HepG2 (cell line): Measurements from ENCODE around the gene EP300. TPM values are rescaled to one million over a fixed set of nuclear protein-coding genes. Genes with fewer than 3 reads are reported as not detected.
A peak's percentile ranks its signal among the peaks of the same experiment; 100 is the strongest.

Source experiments
- GATAD1 ChIP-seq: IDR thresholded peaks from 2 replicates; pipeline ENCODE4 v1.6.1; 2016; ENCODE audit warnings: missing genetic modification reagents, missing compliant biosample characterization
- HMGXB3 ChIP-seq: sonication (generic); formaldehyde crosslinking; IDR thresholded peaks from 2 replicates; pipeline ENCODE4 v1.4.0; 2020; ENCODE audit warnings: missing genetic modification reagents, borderline replicate concordance
- HOXA9 ChIP-seq: sonication (generic); formaldehyde crosslinking; IDR thresholded peaks from 2 replicates; pipeline ENCODE4 v1.8.1; 2022; ENCODE audit warnings: missing genetic modification reagents, mild to moderate bottlenecking, moderate library complexity, borderline replicate concordance
- KDM4B ChIP-seq: sonication (generic); formaldehyde crosslinking; IDR thresholded peaks from 2 replicates; pipeline ENCODE4 v1.4.0; 2020; ENCODE audit warnings: missing genetic modification reagents
- MAX ChIP-seq: IDR thresholded peaks from 2 replicates; pipeline ENCODE4 v1.6.1; 2012; ENCODE audit warnings: inconsistent platforms
- NFKBIZ ChIP-seq: IDR thresholded peaks from 2 replicates; pipeline ENCODE4 v1.6.1; 2018; ENCODE audit warnings: missing genetic modification reagents, missing compliant biosample characterization
- SIN3A ChIP-seq: IDR thresholded peaks from 2 replicates; pipeline ENCODE4 v1.6.1; 2011; ENCODE audit warnings: low read depth, mild to moderate bottlenecking, control low read depth, low read length, borderline replicate concordance
- ZFP36 ChIP-seq: fragments of 150-350 bp; IDR thresholded peaks from 2 replicates; pipeline ENCODE4 v1.6.1; 2018; ENCODE audit warnings: borderline replicate concordance, low read length, low read depth; ENCODE audit not compliant: partially characterized antibody
- ZFP62 ChIP-seq: sonication (generic); formaldehyde crosslinking; IDR thresholded peaks from 2 replicates; pipeline ENCODE4 v1.4.0; 2020; ENCODE audit warnings: missing genetic modification reagents
- ZHX1 ChIP-seq: sonication (generic); formaldehyde crosslinking; IDR thresholded peaks from 2 replicates; pipeline ENCODE4 v1.8.1; 2022; ENCODE audit warnings: low read depth, mild to moderate bottlenecking, missing genetic modification reagents
- ZNF614 ChIP-seq: IDR thresholded peaks from 2 replicates; pipeline ENCODE4 v1.6.1; 2018; ENCODE audit warnings: missing biosample characterization, missing genetic modification reagents, inconsistent platforms, borderline replicate concordance
- polyA plus RNA-seq, 8 experiments: library from polyadenylated mRNA; depleted of rRNA in 3 of 8; stranded (reverse) in 7 of 8; unstranded in 1 of 8; fragments of >200 nt; fragmentation: Illumina TruSeq in 4 of 8; extraction: Trizol in 4 of 8; gene quantifications; 2 replicates each; pipeline versions ENCODE4 v1.2.1 to v1.2.3, GENCODE V29; 2011 to 2016; ENCODE audit warnings: low read depth in 4 of 8, missing spikeins in 1 of 8, mixed read lengths in 1 of 8; ENCODE audit not compliant: insufficient read depth in 1 of 8
- total RNA-seq, 5 experiments: library from RNA; depleted of rRNA; stranded (reverse); fragments of >200 nt; fragmentation: Illumina TruSeq; extraction: Trizol; gene quantifications; 2 replicates each; pipeline ENCODE4 v1.2.3, GENCODE V29; 2016; ENCODE audit warnings: low read depth in 1 of 5

EP300 gene
- total and polyA plus RNA-seq, 2 of the 13 experiments (the other 11 are each of a cell fraction or from before 2014, with no cell fraction given): 13.6 to 14.9 TPM

GRCh38 chr22:41204992-41205900 lies 112.9 kb downstream of the EP300 start, which contains the start of gene L3MBTL2 (continued):
- TF ChIP-seq ZFP62 (CRISPR knock-in tag): no peak
- TF ChIP-seq KDM4B (CRISPR knock-in tag): no peak
- TF ChIP-seq HMGXB3 (CRISPR knock-in tag): peak; percentile 95
- no peak for TF ChIP-seq HOXA9 (CRISPR knock-in tag)
- TF ChIP-seq SIN3A: peak; percentile 80; the same call in 1 of the 2 replicates
- TF ChIP-seq ZNF614 (CRISPR knock-in tag): peak; percentile 52; the same call in 1 of the 2 replicates
- peak; percentile 76 for TF ChIP-seq MAX
- TF ChIP-seq ZHX1 (CRISPR knock-in tag): peak; percentile 94; the same call in 1 of the 2 replicates
- TF ChIP-seq GATAD1 (CRISPR knock-in tag): peak; percentile 94
- no peak for TF ChIP-seq ZFP36
- no peak; the same call in 1 of the 2 replicates for TF ChIP-seq NFKBIZ (CRISPR knock-in tag)
